ENCODE data around the gene ABCD3. TPM values are rescaled to one million over a fixed set of nuclear protein-coding genes. Genes with fewer than 3 reads are reported as not detected.

The ABCD3 gene
- total RNA-seq, 1 experiment from 2014 or later = 48.8 TPM

- TF ChIP-seq SIN3A (IDR thresholded peaks at IDR 0.05; ENCODE audit: low read depth) = 0 out of 2 replicates have a peak, but pooled peaks have one; percentile 32
These were observed 124.1 kb downstream of the ABCD3 start (continued) for GRCh38 chr1:94542088-94542870.

GRCh38 chr1:94543001-94543400, 124.8 kb downstream of the ABCD3 start:
- no peak overlapping the region for H3K27ac ChIP-seq (ENCODE audit: low read depth, low read length)
- ChIA-PET CTCF (interaction anchor here (1.2 kb wide), 1 partner anchor 311 kb away, joined by 3 read pairs; no protein-coding TSS in a partner anchor), POLR2A (interaction anchor here (1.4 kb wide), 1 partner anchor 65 kb away, joined by 3 read pairs; no protein-coding TSS in a partner anchor), RAD21 (ENCODE audit: low non-redundant PET in 1 of 2, low total read pairs in 2 of 2, uncharacterized antibody in 2 of 2, unreplicated experiment in 2 of 2) (interaction anchor here in 1 of 2 experiments (1.8 kb wide), 1 partner anchor 62 kb away, joined by 4 read pairs; no protein-coding TSS in a partner anchor)
- DNase-seq (ENCODE audit: low read depth, low spot score) (no peak), ATAC-seq (no peak)
- TF ChIP-seq ELF1 (IDR thresholded peaks at IDR 0.05; ENCODE audit: borderline replicate concordance, low read depth) (no peak), ZBTB33 (IDR thresholded peaks at IDR 0.05; ENCODE audit: extremely low read depth, insufficient replicate concordance, low read length) (no peak), ATF3 (IDR thresholded peaks at IDR 0.05) (no peak), EZH2phosphoT487 (IDR thresholded peaks at IDR 0.05; ENCODE audit: borderline replicate concordance) (no peak), MAX (IDR thresholded peaks at IDR 0.05) (no peak), JUND (IDR thresholded peaks at IDR 0.05) (no peak), ZNF274 (IDR thresholded peaks at IDR 0.05; ENCODE audit: low read depth, low read length) (no peak), SRF (IDR thresholded peaks at IDR 0.05; ENCODE audit: low read depth) (no peak), EGR1 (IDR thresholded peaks at IDR 0.05; ENCODE audit: low read depth) (0 out of 2 replicates have a peak, but pooled peaks have one; percentile 12), FOSL1 (IDR thresholded peaks at IDR 0.05; ENCODE audit: low read depth) (no peak), SIN3A (IDR thresholded peaks at IDR 0.05; ENCODE audit: low read depth) (0 out of 2 replicates have a peak, but pooled peaks have one; percentile 26), SP1 (IDR thresholded peaks at IDR 0.05; ENCODE audit: low read depth) (no peak), TCF7L2 (IDR thresholded peaks at IDR 0.05; ENCODE audit: borderline replicate concordance, extremely low read depth, insufficient read depth, insufficient read length) (no peak), RAD21 (IDR thresholded peaks at IDR 0.05; ENCODE audit: low read depth) (no peak)
- peaks cover 13 to 59% of the 10 kb centered on the region in 2 experiments; a peak in 3 of 4 replicates for H3K4me1 ChIP-seq (ENCODE audit: control insufficient read depth in 1 of 2, insufficient read depth in 2 of 2, low read length in 2 of 2)
- peaks cover 2 to 24% of the 10 kb centered on the region in 2 experiments; a peak in 1 of 4 replicates for H3K36me3 ChIP-seq (ENCODE audit: control insufficient read depth in 1 of 2, insufficient read depth in 2 of 2, low read length in 2 of 2)
- no peak overlapping the region for H2AFZ ChIP-seq (ENCODE audit: low read depth, low read length, poor library complexity, severe bottlenecking)
- no peaks in the 10 kb centered on the region for H3K9me3 ChIP-seq (ENCODE audit: control insufficient read depth in 1 of 2, insufficient read depth in 1 of 2, low read depth in 1 of 2, low read length in 2 of 2)
- no peaks in the 10 kb centered on the region for H3K9me2 ChIP-seq (ENCODE audit: insufficient read depth)
- intact Hi-C loops (cut with micrococcal nuclease) = loop anchor here (5.0 kb wide), 2 partner anchors 54 to 259 kb away; no protein-coding TSS in a partner anchor
- no TSS peak for BruUV-seq (replicated peaks)
- no peaks in the 10 kb centered on the region for H4K20me1 ChIP-seq (ENCODE audit: insufficient read depth)
- H3K4me3 ChIP-seq (replicated peaks in 1 of 2; ENCODE audit: low read depth in 1 of 2, low read length in 2 of 2) = peak overlapping the region in 1 of 2 experiments; percentile 76; a peak in 1 of 4 replicates
- H3K79me2 ChIP-seq (ENCODE audit: insufficient read depth, low read length) = peaks cover 35% of the 10 kb centered on the region
- no peaks in the 10 kb centered on the region for H3K27me3 ChIP-seq (ENCODE audit: insufficient read depth, low read length)
- peak overlapping the region; percentile 83 for H3K9ac ChIP-seq (ENCODE audit: low read length)
- peak overlapping the region; percentile 95 for H3K4me2 ChIP-seq (ENCODE audit: low read length)
